Thyroid gland (tissue), 4 donors: Measurements from ENCODE around the gene ARHGEF16.

Experiments used
- CTCF ChIP-seq, 6 experiments: fragments of 200-600 bp in 3 of 6; fragments of 450-650 bp in 3 of 6; sonication (generic) in 3 of 6; IDR thresholded peaks; one replicate each; pipeline ENCODE4 v1.5.1; 2016 to 2019; ENCODE audit warnings: antibody characterized with exemption in 6 of 6, mild to moderate bottlenecking in 2 of 6, inconsistent platforms in 1 of 6, moderate library complexity in 1 of 6
- POLR2A ChIP-seq, 2 donors: fragments of 450-650 bp; IDR thresholded peaks; one replicate each; pipeline ENCODE4 v1.6.1; 2017; ENCODE audit warnings: antibody characterized with exemption in 2 of 2, mild to moderate bottlenecking in 2 of 2, moderate library complexity in 1 of 2

GRCh38 chr1:3442901-3443300 is 11.6 kb upstream of the ARHGEF16 start:
- no peak for TF ChIP-seq CTCF (IDR thresholded peaks at IDR 0.05)
- TF ChIP-seq POLR2A (IDR thresholded peaks at IDR 0.05) = no peak
